Measurements from ENCODE around the gene SPACA6.
"Not testable (repeated sequence)": the region's sequence is repeated elsewhere in the genome, so short reads cannot be mapped to it uniquely, and the experiment has no call there.

SPACA6 gene, protein sequence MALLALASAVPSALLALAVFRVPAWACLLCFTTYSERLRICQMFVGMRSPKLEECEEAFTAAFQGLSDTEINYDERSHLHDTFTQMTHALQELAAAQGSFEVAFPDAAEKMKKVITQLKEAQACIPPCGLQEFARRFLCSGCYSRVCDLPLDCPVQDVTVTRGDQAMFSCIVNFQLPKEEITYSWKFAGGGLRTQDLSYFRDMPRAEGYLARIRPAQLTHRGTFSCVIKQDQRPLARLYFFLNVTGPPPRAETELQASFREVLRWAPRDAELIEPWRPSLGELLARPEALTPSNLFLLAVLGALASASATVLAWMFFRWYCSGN

DNA sequence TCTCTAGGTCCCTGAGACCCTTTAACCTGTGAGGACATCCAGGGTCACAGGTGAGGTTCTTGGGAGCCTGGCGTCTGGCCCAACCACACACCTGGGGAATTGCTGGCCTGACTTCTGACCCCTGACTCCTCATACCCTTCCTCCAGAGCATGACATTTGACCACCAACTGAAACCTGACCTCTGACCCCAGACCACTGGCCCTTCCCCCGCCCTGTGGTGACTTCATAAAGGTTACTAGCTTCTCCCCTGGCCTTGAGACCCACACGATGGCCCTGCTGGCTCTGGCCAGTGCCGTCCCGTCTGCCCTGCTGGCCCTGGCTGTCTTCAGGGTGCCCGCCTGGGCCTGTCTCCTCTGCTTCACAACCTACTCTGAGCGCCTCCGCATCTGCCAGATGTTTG lies at the start of gene SPACA6:
TSS of gene SPACA6 (plus strand) at position 71 of the 400 bp plus-strand sequence. CDS start at position 268, 197 bp downstream.
- in situ Hi-C loops (cut with MboI; ENCODE audit: low sequenced_read_pairs) = no loop called here

DNA sequence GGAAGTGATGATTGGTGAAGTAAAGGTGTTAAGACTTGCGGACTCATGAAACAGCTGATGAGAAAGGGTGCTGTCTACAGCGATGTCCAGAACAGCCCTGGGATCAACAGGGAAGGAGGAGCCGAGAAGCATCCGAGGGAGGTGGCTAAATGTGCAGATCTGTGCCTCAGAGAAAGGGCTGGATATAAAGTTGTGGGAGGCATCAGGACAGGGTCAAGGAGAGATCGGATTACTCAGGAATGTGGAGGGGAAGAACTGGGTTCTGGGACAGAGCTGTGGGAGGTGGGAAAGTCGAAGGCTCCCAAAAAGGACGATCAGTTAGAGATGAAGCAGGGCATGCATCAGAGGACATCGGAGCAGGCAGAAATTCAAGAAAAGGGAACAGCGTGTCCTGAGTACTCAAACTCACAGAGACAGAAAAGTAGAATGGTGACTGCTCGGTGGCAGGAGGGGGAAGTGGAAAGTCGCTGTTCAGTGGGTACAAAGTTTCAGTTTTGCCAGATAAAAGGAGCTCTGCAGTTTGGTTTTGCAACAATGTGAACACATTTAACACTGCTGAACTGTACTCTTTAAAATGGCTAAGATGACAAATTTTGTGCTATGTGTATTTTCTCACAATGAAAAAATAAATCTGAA lies 48.4 kb upstream of the SPACA6 start:
- in situ Hi-C loops (cut with MboI; ENCODE audit: low sequenced_read_pairs) = no loop called here

DNA sequence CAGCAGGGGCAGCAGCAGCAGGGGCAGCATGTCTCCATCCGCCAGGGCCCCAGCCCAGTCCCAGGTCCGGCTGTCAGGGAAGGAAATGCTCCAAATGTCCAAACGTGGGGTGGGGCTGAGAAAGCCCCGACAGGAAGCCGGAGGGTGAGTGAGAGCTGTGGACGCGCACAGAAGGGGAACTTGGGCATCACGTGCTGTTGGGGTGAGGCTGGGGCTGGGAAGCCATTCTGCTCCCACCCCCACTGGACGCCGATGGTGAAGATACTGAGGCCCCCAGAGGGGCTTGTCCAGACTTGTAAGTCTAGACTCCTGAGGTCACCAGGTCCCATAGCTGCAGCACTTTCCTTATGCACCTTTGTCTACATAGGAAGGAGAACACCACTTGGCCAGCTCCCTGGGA lies 46.4 kb upstream of the SPACA6 start, which contains the start of gene SIGLEC14:
TSS of gene SIGLEC14 (minus strand) at position 96 of the 400 bp plus-strand sequence. CDS start at position 30, 66 bp downstream.
- in situ Hi-C loops (cut with MboI; ENCODE audit: low sequenced_read_pairs) = not testable (repeated sequence)

DNA sequence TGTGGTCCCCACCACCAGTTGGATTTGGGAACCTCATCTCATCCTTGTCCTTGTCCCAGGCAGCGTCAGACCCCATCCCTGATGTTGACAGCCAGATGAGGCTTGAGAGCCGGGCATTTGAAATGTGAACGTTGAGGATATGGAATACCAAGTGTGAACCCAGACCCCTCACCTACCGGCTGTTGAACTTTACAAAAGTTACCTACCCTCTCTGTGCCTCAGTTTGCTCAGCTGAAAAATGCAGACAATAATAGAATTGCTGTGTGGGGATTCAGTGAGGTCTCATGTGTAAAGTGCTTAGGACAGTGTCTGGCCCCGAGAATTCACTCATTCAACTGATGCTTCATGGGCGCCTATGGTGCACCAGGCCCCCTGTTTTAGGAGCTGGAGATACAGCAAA lies 45.8 kb upstream of the SPACA6 start:
- in situ Hi-C loops (cut with MboI; ENCODE audit: low sequenced_read_pairs) = no loop called here

DNA sequence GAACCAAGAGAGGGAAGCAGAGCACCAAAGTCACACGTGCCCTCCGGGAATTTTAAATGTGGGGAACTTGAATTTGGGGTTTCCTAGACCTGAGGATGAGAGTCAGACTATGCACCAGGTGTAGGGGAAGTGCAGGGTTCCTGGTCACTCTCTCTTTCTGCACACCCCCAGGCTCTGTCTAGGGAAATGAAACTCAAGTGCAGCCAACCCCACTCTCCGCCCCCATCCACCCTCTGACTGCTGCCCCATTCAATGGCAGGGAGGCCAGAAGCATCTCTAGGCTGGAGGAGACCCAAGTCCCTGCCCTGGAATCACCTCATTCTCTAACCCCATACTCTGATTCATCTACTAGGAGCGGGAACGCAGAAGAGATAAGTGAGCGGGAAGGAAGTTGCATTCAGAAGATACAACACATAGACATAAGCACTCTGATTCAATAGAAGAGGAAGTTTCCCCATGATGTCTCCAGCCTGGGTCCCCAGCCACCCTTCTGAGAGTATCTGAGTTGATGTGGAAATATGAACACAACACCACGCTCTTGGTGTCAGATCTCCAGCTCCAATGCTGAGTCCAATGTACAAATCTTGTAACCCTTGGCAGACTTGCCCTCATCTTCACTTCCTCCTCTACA lies 41.8 kb upstream of the SPACA6 start:
- in situ Hi-C loops (cut with MboI; ENCODE audit: low sequenced_read_pairs) = loop anchor here (25.0 kb wide), 1 partner anchor 489 kb away; no protein-coding TSS in a partner anchor

DNA sequence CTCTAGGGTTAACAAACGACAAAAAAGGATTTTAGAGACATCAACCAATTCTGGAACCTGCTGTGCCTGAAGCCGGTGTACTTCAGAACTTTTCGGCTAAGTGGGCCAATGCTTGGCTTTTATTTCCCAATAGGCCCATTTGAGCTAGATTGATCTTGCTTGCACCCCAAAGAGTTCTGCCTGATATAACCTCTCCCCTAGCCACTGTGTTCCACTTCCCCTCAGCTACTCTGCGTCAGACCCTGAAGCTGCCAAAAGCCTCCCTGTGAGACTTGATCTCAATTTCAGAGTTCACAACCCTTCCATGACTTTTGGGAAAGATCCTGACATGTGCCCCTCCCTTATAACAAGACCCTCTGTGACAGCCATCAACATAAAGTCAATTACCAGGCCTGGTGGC lies 40.9 kb upstream of the SPACA6 start:
- in situ Hi-C loops (cut with MboI; ENCODE audit: low sequenced_read_pairs) = loop anchor here (25.0 kb wide), 1 partner anchor 490 kb away; no protein-coding TSS in a partner anchor

DNA sequence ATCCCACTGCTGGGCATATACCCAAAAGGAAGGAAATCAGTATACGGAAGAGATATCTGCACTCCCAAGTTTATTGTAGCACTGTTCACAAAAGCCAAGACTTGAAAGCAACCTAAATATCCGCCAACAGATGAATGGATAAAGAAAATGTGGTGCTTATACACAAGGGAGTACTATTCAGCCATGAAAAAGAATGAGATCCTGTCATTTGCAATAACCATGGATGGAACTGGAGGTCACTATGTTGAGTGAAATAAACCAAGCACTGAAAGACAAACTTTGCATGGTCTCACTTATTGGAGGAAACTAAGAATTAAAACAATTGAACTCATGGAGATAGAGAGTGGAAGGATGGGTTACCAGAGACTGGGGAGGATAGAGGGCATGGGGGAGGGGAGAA lies 40.0 kb upstream of the SPACA6 start:
- in situ Hi-C loops (cut with MboI; ENCODE audit: low sequenced_read_pairs) = loop anchor here (25.0 kb wide), 1 partner anchor 491 kb away; no protein-coding TSS in a partner anchor

DNA sequence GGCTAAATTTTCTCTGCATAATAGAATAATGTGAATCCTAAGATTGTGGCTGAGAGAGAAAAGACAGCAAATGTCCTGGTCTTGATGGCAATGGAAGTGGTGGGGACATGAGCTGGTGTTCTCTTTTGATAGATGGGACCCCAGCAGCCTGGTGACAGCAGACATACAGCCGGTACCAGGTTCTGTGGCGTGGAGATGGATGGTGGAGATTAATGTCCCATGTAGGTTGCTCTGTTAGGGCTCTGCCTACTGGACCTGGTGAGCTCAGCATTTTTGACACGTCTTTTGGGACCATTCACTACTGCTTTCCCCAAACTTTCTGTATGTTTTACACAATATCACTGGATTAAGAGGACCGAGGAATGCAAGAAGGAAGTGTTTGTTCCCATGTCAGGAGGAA lies 38.3 kb upstream of the SPACA6 start:
- in situ Hi-C loops (cut with MboI; ENCODE audit: low sequenced_read_pairs) = loop anchor here (25.0 kb wide), 1 partner anchor 492 kb away; no protein-coding TSS in a partner anchor

DNA sequence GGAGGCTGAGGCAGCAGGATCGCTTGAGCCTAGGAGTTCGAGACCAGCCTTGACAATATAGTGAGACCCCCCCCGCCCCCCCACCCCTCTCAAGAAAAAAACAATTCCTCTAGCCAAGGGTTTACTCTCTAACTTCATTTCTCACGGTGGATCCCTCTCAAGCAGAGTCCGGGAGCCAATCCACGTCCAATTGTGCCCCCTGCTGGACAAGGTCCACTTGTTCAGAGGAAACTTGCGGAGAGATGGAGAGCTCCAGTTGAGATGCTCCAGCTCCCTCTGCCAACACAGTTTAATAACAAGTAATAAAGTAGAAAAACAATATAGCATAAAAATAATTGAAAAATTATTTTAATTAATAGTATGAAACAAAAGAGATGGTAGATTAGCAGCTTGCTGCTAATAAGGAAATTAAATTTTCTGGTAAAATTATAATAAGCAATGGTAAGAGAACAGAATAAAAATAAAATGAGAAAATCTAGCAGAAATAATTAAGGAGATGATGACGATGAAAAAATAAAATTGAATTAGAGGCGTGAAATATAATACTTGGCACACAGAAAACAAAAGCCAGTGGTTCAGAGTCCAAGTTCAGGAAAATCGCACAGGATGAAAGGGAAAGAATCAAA lies 32.0 kb upstream of the SPACA6 start:
- in situ Hi-C loops (cut with MboI; ENCODE audit: low sequenced_read_pairs) = loop anchor here (25.0 kb wide), 1 partner anchor 499 kb away; no protein-coding TSS in a partner anchor

DNA sequence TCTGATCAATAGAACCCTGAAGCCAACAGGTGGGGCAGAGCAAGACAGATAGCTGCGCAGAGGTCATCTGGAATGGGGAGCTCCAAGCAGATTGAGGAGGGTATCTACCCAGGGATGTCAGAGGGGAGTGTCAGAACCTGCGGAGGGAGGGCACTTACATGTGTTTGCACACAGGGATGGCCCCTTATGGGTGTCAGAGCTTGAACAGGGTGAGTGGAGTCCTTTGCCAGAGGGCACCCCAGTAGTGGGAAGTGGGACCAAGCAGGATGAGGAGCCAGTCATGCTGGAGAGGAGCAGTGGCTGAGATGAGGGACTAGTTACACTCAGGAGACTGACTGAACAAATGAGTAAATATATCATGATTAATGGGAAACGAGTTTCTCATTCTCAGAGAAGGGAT lies 29.5 kb upstream of the SPACA6 start:
- in situ Hi-C loops (cut with MboI; ENCODE audit: low sequenced_read_pairs) = loop anchor here (25.0 kb wide), 1 partner anchor 501 kb away; no protein-coding TSS in a partner anchor

DNA sequence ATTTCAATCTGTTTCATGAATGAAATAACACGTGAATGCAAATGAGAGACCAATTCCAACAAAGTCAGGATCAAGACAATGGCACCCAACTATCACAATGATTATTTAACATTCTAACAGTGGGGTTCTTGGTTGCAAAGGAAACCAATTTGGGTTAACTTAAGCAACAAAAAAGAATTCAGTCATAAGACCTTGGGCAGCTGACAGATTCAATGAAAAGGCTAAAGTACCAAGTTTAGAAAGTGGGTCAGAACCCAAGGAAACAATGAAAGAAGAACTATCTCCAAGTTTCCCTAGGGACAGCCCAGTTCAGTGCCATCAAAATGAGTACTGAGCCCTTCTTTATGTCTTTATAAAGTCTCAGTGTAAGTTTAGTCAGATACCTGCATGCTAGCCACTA lies 29.0 kb upstream of the SPACA6 start:
- in situ Hi-C loops (cut with MboI; ENCODE audit: low sequenced_read_pairs) = loop anchor here (25.0 kb wide), 1 partner anchor 502 kb away; no protein-coding TSS in a partner anchor

DNA sequence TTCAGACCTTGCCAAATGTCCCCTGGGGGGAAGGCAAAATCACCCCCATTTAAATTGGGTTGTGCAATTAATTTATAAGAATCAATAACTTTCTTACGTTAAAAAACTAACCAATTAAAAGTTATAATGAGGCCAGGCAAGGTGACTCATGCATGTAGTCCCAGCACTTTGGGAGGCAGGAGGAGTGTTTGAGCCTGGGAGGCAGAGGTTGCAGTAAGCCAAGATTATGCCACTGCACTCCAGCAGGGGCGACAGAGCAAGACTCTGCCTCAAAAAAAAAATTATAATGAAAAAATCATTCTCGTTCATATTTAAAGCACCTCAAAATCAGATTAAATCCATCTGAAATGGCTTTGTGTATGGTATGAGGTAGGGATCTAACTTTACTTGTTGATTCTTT lies 28.1 kb upstream of the SPACA6 start:
- in situ Hi-C loops (cut with MboI; ENCODE audit: low sequenced_read_pairs) = loop anchor here (25.0 kb wide), 1 partner anchor 503 kb away; no protein-coding TSS in a partner anchor

DNA sequence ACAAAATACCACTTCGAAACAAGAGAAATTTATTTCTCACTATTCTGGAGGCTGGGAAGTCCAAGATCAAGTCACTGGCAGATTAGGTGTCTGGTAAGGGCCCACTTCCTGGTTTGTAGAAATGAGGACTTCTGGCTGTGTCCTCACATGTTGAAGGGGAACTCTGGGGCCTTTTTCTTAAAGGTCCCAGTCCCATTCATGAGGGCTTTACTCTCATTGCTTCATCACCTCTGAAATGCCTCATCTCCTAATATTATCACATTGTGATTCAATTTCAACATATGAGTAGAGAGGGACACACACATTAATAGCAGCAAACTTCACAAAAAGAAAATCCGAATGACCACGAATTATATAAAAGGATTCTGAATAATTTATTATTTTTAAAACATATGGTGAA lies 24.9 kb upstream of the SPACA6 start:
- in situ Hi-C loops (cut with MboI; ENCODE audit: low sequenced_read_pairs) = loop anchor here (25.0 kb wide), 1 partner anchor 506 kb away; no protein-coding TSS in a partner anchor

DNA sequence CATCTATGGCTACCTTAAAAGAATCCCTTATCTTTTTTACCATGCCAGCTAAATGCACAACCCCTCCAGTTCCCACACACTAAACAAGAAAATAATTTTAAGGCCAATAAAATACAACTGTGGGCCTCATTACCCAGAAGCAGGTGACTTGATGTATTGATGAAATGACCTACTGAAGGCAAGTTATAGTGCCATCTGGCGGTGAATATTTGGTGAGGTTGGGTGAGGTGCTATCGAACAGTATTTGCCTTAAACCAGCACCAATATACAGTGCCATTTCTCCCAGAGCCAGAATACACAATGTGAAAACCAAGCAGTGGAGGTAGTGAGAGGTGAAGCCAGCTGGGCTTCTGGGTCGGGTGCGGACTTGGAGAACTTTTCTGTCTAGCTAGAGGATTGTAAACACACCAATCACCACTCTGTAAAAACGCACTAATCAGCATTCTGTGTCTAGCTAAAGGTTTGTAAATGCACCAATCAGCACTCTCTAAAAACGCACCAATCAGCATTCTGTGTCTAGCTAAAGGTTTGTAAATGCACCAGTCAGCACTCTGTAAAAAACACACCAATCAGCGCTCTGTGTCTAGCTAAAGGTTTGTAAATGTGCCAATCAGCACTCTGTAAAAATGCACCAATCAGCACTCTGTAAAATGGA lies 17.1 kb upstream of the SPACA6 start:
- in situ Hi-C loops (cut with MboI; ENCODE audit: low sequenced_read_pairs) = not testable (repeated sequence)

DNA sequence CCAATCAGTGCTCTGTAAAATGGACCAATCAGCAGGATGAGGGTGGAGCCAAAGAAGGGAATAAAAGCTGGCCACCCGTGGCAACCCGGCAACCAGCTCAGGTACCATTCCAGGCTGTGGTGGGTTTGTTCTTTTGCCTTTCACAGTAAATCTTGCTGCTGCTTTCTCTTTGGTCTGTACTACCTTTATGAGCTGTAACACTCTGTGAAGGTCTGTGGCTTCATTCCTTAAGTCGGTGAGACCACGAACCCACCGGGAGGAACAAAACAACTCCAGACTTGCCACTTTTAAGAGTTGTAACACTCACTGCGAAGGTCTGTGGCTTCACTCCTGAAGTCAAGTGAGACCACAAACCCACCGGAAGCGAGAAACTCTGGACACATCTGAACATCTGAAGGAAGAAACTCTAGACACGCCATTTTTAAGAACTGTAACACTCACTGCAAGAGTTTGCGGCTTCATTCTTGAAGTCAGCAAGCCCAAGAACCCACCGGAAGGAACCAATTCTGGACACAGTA lies 16.5 kb upstream of the SPACA6 start:
- in situ Hi-C loops (cut with MboI; ENCODE audit: low sequenced_read_pairs) = no loop called here

DNA sequence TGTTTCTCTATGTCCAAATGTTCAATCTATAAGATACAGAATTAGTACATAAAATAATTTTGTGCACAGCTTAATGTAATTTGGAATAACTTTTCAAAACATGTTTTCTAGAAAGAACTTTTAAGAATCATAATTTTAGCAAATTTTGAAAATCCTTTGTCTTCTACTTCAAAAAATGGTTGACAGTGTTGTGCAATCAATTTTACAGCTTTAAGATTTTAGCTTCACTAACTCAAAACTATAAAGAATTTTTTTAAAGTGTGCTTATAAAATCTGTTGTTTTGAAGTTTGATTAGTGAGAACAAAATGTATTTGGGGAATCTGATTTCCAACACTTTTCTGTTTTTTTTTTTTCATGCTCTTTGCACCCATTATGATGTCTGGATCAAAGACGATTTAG lies 12.7 kb upstream of the SPACA6 start:
- in situ Hi-C loops (cut with MboI; ENCODE audit: low sequenced_read_pairs) = no loop called here

DNA sequence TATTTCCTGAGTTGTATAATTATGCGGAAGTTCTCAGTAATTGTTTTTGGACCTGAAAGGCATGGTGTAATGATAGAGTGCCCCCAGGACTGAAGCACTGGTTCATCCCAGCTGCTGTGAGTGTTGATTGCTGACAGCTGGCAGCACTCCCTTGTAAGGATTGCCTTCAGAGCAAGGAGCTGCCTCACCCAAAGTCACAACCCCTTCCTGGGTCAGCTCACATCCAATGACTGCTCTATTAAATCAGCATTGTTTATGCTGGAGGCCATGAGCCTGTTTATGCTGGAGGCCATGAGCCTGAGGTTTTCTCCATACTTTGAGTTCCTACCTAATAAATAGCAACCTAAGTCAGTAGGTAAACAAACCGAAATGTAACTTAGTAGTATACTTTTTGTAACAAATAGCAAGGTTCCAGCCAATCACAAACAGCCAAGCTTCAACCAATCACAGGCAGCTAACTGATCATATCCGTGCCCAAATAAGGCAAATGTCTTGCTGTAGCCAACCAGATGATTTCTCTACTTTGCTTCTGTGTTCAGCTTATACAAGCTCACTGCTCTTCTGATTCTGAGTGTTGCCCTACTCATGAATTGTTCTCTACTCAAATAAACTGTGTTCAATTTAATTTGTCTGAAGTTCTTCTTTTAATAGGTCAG lies 11.7 kb upstream of the SPACA6 start:
- in situ Hi-C loops (cut with MboI; ENCODE audit: low sequenced_read_pairs) = no loop called here

DNA sequence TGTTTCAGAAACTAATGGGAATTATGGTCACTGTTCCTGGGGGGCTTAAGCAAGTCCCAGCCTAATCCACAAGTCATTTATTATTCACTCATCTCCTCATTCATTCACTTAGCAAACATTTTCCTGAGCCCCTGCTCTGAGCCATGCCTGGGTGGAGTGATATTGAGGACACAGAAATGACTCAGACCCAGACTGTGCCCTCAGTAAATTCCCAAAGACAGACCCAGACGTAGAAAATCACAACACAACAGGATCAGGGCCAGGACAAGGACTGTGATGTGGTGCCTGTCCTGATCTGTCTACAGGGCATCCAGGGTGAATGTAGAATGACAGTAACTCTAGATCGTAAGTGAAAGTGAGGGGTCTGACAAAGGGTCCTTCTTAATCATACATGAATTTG lies 7.0 kb upstream of the SPACA6 start:
- in situ Hi-C loops (cut with MboI; ENCODE audit: low sequenced_read_pairs) = no loop called here

DNA sequence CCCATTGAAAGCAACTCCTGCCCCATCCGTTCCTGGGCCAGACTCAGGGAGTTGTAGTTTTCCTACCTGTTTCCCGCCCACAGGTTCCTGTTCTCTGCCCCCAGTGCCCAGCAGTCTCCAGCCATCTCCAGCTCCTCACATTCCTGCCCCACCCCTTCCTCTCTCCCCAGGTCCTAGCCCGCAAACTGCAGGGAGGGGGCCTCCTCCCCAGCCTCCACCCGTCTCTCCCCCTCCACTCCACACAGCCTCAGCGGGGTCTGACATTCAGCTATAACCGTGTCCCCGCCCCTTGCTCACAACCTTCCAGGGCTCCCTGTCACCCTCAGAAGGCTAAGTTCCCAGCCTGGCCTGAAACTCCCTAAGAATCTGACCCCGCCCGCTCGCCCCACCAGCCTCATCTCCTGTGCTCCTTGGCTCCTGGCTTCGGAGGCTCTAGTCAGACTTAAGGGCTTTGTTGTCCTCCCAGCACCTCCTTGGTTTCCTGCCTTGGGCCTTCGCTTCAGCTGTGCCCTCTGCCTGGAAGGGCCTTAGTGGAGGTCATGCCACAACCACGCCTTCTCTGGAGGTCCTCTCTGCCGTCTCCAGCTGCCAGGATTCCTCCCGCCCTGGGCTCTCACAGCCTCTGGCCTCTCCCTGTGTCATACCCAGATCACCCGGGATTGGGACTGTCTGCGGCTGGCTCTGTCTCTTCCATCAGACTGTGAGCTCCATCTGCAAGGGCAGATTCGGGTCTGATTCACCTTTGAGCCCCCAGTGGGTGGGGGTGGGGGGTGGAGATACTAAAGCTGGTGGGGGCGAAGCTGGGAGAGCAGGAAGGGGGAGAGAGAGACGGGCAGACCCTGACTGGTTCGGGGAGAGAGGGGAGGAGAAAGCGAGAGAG lies 5.1 kb upstream of the SPACA6 start:
- in situ Hi-C loops (cut with MboI; ENCODE audit: low sequenced_read_pairs) = no loop called here
